Neutrophil (primary cell): ENCODE data around the gene CUEDC2.

Experiments
- H3K27ac ChIP-seq: fragments of 200-600 bp; sonication (generic); 2 replicates; pipeline ENCODE4 v1.5.1; 2016; ENCODE audit warnings: mild to moderate bottlenecking, moderate library complexity
- H3K27me3 ChIP-seq: fragments of 200-600 bp; sonication (generic); 2 replicates; pipeline ENCODE4 v1.6.0; 2016; ENCODE audit warnings: mild to moderate bottlenecking
- H3K36me3 ChIP-seq: fragments of 200-600 bp; sonication (generic); 2 replicates; pipeline ENCODE4 v1.5.1; 2017
- H3K4me1 ChIP-seq, 2 experiments: fragments of 200-600 bp in 1 of 2; sonication (generic) in 1 of 2; 1 replicate in 1 of 2; 2 replicates in 1 of 2; pipeline versions ENCODE4 v1.5.1 to v1.6.1; 2013 to 2016; ENCODE audit warnings: low read depth in 1 of 2, low read length in 1 of 2, mild to moderate bottlenecking in 1 of 2, moderate library complexity in 1 of 2; ENCODE audit not compliant: control insufficient read depth in 1 of 2, insufficient read depth in 1 of 2
- H3K4me3 ChIP-seq, 2 experiments: fragments of 200-600 bp in 1 of 2; sonication (generic) in 1 of 2; 1 replicate in 1 of 2; 2 replicates in 1 of 2; pipeline ENCODE4 v1.5.1; 2013 to 2016; ENCODE audit warnings: low read depth in 1 of 2, low read length in 1 of 2, mild to moderate bottlenecking in 1 of 2, moderate library complexity in 1 of 2
- H3K9me3 ChIP-seq: fragments of 200-600 bp; sonication (generic); 2 replicates; pipeline ENCODE4 v1.5.1; 2016
- CTCF ChIP-seq: fragments of 200-600 bp; sonication (generic); IDR thresholded peaks from 2 replicates; pipeline ENCODE4 v1.5.1; 2016; ENCODE audit warnings: antibody characterized with exemption

The CUEDC2 gene

DNA sequence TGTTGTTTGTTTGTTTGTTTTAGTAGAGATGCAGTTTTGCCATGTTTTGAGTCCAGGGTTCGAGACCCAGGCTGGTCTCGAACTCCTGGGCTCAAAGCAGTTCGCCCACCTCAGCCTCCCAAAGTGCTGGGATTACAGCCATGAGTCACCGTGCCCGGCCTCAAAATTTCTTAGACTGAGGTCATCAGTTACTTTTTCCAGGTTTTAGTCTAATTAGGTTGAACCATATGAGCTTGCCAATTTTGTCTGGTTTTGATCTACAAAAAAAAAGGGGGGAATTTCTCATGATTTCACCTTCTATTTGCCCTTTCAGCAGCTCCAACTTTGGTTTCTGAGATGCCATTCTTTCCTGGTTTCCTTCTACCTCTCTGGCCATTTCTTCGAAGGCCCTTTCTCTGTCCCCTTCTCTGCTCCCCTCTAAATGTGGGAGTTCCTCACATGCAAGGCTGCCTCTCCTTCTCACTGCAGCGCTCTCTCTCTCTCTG lies 5.5 kb downstream of the CUEDC2 start:
- H3K4me3 ChIP-seq: no peak overlapping the region
- H3K36me3 ChIP-seq: peaks cover 16% of the 10 kb centered on the region
- TF ChIP-seq CTCF: no peak
- no peaks in the 10 kb centered on the region for H3K27me3 ChIP-seq
- no peak overlapping the region for H3K27ac ChIP-seq
- H3K4me1 ChIP-seq: peaks cover 20 to 22% of the 10 kb centered on the region in 2 experiments
- H3K9me3 ChIP-seq: no peaks in the 10 kb centered on the region

- Histone ChIP-seq H3K27me3 (no peaks in the 10 kb centered on the region), H3K27ac (no peak overlapping the region), H3K9me3 (no peaks in the 10 kb centered on the region), H3K4me1 (peaks cover 21 to 28% of the 10 kb centered on the region in 2 experiments), H3K4me3 (no peak overlapping the region), H3K36me3 (peaks cover 16% of the 10 kb centered on the region)
- TF ChIP-seq CTCF: no peak
Measured at GRCh38 chr10:102425444-102425843, 6.9 kb downstream of the CUEDC2 start.

GRCh38 chr10:102424916-102425315 lies 7.5 kb downstream of the CUEDC2 start:
- peaks cover 26 to 33% of the 10 kb centered on the region in 2 experiments for H3K4me1 ChIP-seq

DNA sequence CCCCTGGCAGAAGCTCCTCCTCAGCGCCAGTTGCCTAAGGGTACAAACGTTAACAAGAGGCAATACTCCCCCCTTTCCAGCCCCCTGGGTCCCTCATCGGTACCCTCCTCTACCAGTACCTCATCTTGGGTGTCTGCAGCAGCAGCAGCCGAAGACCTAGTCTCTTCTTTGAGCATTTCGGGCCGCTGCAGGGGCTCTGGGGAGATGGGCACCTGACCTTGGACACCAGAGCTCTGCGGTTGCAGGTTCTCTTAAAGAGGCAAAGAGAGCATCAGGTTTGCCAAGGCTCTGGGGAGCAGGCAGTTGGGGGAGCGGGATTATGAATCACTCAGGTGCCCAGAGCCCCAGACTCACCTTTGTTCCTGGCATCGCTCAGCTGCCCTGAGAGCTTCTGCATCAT lies 8.2 kb downstream of the CUEDC2 start:
- Histone ChIP-seq H3K27me3 (peaks cover 10% of the 10 kb centered on the region), H3K9me3 (no peaks in the 10 kb centered on the region), H3K4me3 (no peak overlapping the region), H3K36me3 (peaks cover 16% of the 10 kb centered on the region), H3K27ac (no peak overlapping the region), H3K4me1 (peaks cover 34 to 41% of the 10 kb centered on the region in 2 experiments)
- TF ChIP-seq CTCF: no peak

More at GRCh38 chr10:102424916-102425315, 7.5 kb downstream of the CUEDC2 start:
- Histone ChIP-seq H3K4me3 (no peak overlapping the region), H3K27me3 (peaks cover 2% of the 10 kb centered on the region), H3K36me3 (peaks cover 16% of the 10 kb centered on the region), H3K9me3 (no peaks in the 10 kb centered on the region), H3K27ac (no peak overlapping the region)
- TF ChIP-seq CTCF: no peak

DNA sequence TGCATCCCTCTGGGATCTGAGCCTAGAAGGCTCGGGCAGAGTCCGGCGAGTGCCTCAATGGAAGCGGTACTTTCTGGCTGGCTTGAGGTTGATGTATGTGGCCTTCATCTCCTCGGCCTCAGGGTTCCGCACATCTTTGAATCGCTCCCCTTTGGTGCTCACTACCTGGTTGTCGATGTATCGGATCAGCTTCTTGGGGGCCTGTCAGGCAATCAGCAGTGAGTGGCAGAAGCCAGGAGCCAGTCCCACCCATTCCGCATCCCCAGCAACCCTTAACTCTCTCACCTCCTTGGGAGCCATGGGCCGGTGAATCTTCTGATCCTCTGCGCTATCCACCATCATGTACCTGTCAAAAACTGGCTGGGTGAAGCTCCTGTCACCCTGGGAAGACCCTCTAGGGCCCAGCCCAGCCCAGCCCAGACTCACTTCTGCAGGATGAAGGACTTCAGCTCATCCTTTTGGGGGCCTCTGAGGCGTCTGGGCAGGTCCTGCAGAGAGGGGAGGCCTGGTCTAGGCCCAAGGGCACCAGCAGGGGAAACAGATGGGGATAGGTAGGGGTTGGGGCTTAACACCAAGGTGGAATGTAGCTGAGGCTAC lies 8.9 kb downstream of the CUEDC2 start:
- no peak for TF ChIP-seq CTCF
- peaks cover 37 to 45% of the 10 kb centered on the region in 2 experiments for H3K4me1 ChIP-seq
- H3K27me3 ChIP-seq: peaks cover 17% of the 10 kb centered on the region
- H3K36me3 ChIP-seq: peaks cover 16% of the 10 kb centered on the region
- H3K27ac ChIP-seq: no peak overlapping the region
- H3K9me3 ChIP-seq: no peaks in the 10 kb centered on the region
- no peak overlapping the region for H3K4me3 ChIP-seq
